ENCODE data around the gene FMO1. TPM values are rescaled to one million over a fixed set of nuclear protein-coding genes. Genes with fewer than 3 reads are reported as not detected.
"Not testable (repeated sequence)": the region's sequence is repeated elsewhere in the genome, so short reads cannot be mapped to it uniquely, and the experiment has no call there.

The FMO1 gene
- total RNA-seq, 1 donor from 2014 or later: not detected

DNA sequence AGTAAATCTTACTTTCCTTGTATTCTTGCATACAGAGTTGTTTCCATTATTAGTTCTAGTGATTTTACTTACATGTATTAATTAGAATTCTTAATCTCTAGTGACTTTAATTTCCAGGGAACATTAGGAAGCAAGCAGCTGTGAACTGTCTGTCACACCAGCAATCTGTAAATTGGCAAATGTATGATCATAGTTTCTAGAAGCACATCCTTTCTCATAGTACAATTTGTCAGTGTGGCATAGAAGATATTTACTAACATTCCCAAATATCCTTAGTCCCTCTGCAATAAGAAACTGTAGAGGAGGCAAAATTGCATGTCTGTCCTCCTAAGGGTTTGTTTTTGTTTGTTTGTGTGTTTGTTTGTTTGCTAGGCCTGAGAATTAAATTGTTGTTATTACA is 17.0 kb upstream of the FMO1 start:
- no peak for FAIRE-seq

DNA sequence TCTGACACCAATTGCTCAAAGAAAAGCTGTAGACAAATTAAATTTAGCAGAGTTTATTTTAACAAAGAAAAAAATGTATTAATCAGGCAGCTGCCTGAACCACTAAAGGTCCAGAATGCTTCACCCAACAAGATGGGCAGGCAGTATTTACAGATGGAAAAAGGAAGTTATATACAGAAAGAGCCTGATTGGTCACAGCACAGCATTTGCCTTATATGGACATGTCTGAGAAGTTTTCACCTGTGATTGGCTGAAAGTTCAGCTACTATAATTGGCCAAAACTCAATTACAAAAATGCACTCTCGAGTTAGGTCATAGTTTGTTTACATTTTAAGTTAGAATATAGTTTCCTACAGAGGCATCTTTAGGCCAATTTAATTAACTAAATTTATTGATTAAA is 15.1 kb upstream of the FMO1 start:
- Histone ChIP-seq H3K27me3 (ENCODE audit: control insufficient read depth, insufficient read depth, low read length) (no peaks in the 10 kb centered on the region), H3K36me3 (ENCODE audit: control insufficient read depth, insufficient read depth, low read length) (no peaks in the 10 kb centered on the region), H3K4me3 (ENCODE audit: low read depth, low read length) (no peak overlapping the region)
- FAIRE-seq (no peak), DNase-seq (ENCODE audit: low read depth) (no peak)
- TF ChIP-seq, protein P1, sequence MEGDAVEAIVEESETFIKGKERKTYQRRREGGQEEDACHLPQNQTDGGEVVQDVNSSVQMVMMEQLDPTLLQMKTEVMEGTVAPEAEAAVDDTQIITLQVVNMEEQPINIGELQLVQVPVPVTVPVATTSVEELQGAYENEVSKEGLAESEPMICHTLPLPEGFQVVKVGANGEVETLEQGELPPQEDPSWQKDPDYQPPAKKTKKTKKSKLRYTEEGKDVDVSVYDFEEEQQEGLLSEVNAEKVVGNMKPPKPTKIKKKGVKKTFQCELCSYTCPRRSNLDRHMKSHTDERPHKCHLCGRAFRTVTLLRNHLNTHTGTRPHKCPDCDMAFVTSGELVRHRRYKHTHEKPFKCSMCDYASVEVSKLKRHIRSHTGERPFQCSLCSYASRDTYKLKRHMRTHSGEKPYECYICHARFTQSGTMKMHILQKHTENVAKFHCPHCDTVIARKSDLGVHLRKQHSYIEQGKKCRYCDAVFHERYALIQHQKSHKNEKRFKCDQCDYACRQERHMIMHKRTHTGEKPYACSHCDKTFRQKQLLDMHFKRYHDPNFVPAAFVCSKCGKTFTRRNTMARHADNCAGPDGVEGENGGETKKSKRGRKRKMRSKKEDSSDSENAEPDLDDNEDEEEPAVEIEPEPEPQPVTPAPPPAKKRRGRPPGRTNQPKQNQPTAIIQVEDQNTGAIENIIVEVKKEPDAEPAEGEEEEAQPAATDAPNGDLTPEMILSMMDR (IDR thresholded peaks at IDR 0.05; ENCODE audit: insufficient read depth, low read length, severe bottlenecking): no peak

More for the DNA sequence above, 17.0 kb upstream of the FMO1 start:
- TF ChIP-seq, protein P1 (IDR thresholded peaks at IDR 0.05; ENCODE audit: insufficient read depth, low read length, severe bottlenecking): no peak
- Histone ChIP-seq H3K27me3 (ENCODE audit: control insufficient read depth, insufficient read depth, low read length) (no peaks in the 10 kb centered on the region), H3K36me3 (ENCODE audit: control insufficient read depth, insufficient read depth, low read length) (no peaks in the 10 kb centered on the region), H3K4me3 (ENCODE audit: low read depth, low read length) (no peak overlapping the region)
- no peak for DNase-seq (ENCODE audit: low read depth)

DNA sequence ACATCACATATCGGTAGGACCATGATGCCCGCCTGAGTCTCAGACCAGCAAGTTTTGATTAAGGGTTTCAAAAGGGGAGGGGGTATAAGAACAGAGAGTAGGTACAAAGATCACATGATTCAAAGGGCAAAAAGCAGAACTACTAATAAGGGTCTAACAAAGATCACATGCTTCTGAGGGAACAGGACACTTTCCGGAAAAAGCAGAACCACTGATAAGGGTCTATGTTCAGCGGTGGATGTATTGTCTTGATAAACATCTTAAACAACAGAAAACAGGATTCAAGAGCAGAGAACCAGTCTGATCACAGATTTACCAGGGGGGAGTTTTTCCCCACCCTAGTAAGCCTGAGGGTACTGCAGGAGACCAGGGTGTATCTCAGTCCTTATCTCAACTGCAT is 12.1 kb upstream of the FMO1 start:
- DNase-seq (ENCODE audit: low read depth); H3K27me3 ChIP-seq (ENCODE audit: control insufficient read depth, insufficient read depth, low read length); H3K4me3 ChIP-seq (ENCODE audit: low read depth, low read length); FAIRE-seq; H3K36me3 ChIP-seq (ENCODE audit: control insufficient read depth, insufficient read depth, low read length): not testable (repeated sequence)

DNA sequence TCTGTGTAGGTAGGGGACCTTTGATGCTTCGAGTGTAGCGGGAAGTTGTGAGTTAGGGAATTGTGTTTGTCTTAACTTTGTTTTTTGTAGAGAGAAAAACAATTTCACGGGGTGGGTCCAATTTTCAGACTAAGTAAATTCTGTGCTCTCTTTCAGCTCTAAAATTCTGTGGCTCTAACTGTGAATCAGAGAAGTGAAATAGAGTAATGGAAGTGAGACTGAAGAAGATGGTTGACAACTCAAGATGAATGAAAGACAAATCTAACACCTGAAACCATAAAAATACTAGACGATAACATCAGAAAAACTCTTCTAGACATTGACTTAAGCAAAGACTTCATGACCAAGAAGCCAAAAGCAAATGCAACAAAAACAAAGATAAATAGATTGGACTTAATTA is 4.4 kb upstream of the FMO1 start:
- no peak for FAIRE-seq
- TF ChIP-seq, protein P1 (IDR thresholded peaks at IDR 0.05; ENCODE audit: insufficient read depth, low read length, severe bottlenecking): no peak
- Histone ChIP-seq H3K4me3 (ENCODE audit: low read depth, low read length) (no peak overlapping the region), H3K27me3 (ENCODE audit: control insufficient read depth, insufficient read depth, low read length) (peaks cover 2% of the 10 kb centered on the region), H3K36me3 (ENCODE audit: control insufficient read depth, insufficient read depth, low read length) (no peaks in the 10 kb centered on the region)
- DNase-seq (ENCODE audit: low read depth): no peak

DNA sequence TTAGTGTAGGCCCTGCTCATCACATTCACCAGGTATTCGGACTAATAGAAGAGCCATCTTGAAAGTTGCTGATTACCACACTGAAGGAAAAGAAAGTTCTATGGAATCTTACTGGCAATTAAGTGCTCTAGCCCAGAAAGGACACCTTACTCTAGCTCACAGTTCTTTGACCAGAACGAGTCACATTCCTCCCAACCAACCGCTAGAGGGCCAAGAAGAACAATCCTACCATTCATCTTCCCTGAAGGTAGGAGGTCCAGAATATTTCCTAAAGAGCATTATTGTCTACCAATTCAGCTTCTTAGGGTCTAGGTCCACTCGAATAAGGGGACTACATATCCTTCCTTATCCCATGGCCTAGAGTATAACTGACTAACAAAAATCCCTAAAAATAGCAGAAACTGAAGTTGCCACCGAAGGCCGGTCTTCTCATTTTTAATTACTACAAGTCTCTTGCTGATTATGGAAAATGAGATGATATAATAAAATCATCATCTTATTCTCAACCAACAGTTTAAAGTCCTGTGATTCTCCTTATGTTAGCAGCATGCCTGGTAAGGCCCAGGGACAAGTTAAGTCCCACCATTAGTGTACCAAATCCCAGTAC is 2.7 kb upstream of the FMO1 start:
- peak; percentile 43 for FAIRE-seq
- DNase-seq (ENCODE audit: low read depth): peak; percentile 52
- Histone ChIP-seq H3K36me3 (ENCODE audit: control insufficient read depth, insufficient read depth, low read length) (no peaks in the 10 kb centered on the region), H3K27me3 (ENCODE audit: control insufficient read depth, insufficient read depth, low read length) (peaks cover 2% of the 10 kb centered on the region), H3K4me3 (ENCODE audit: low read depth, low read length) (no peak overlapping the region)
- TF ChIP-seq, protein P1 (IDR thresholded peaks at IDR 0.05; ENCODE audit: insufficient read depth, low read length, severe bottlenecking): peak; percentile 80

DNA sequence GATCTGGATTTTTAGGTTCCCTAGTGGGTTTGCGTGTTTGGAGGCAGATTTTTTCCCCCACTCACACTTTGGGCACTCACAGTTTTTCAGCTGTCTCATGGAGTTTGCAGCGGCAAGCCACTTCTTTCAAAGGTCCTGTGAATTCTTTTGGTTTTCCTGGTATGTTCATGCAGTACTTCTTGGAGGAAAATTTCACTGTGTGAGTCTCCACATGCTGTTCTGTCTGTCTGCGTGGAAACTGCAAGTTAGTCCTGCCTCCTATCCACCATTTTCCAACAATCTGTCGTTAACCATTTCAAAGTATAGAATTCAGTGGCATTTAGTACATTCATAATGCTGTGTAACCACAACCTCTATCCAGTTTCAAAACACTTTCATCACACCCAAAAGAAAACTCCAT is 793 bp upstream of the FMO1 start:
- H3K27me3 ChIP-seq (ENCODE audit: control insufficient read depth, insufficient read depth, low read length): peaks cover 2% of the 10 kb centered on the region
- DNase-seq (ENCODE audit: low read depth): no peak
- TF ChIP-seq, protein P1 (IDR thresholded peaks at IDR 0.05; ENCODE audit: insufficient read depth, low read length, severe bottlenecking): no peak

More for the DNA sequence above, 793 bp upstream of the FMO1 start:
- Histone ChIP-seq H3K4me3 (ENCODE audit: low read depth, low read length) (no peak overlapping the region), H3K36me3 (ENCODE audit: control insufficient read depth, insufficient read depth, low read length) (no peaks in the 10 kb centered on the region)
- FAIRE-seq: no peak

All from bronchial epithelial cell (primary cell).